IPS DF 6.9 (cell line): Measurements from ENCODE around the gene ANKS1B.

Experiments used
- DNase-seq: peaks from one replicate; pipeline ENCODE4 v3.0.0-alpha.2; 2013; ENCODE audit warnings: low read depth, low spot score
- H3K27ac ChIP-seq: one replicate; pipeline ENCODE4 v1.5.1; 2013; ENCODE audit warnings: low read length, control low read depth
- H3K27me3 ChIP-seq: 2 replicates; pipeline ENCODE4 v1.6.1; 2013; ENCODE audit warnings: mild to moderate bottlenecking, low read length; ENCODE audit not compliant: control insufficient read depth, insufficient read depth
- H3K36me3 ChIP-seq: 2 replicates; pipeline ENCODE4 v1.6.1; 2013; ENCODE audit warnings: low read length; ENCODE audit not compliant: control insufficient read depth, insufficient read depth
- H3K4me1 ChIP-seq: 2 replicates; pipeline ENCODE4 v1.6.1; 2013; ENCODE audit warnings: low read length; ENCODE audit not compliant: control insufficient read depth, insufficient read depth
- H3K4me3 ChIP-seq: 2 replicates; pipeline ENCODE4 v1.5.1; 2013; ENCODE audit warnings: mild to moderate bottlenecking, low read length
- H3K9me3 ChIP-seq: 2 replicates; pipeline ENCODE4 v1.6.1; 2013; ENCODE audit warnings: low read length, inconsistent platforms; ENCODE audit not compliant: control insufficient read depth, insufficient read depth
- WGBS: extraction: QIAGEN DNeasy Blood & Tissue Kit; methylation state at CpG from one replicate; pipeline ENCODE4 v1.1.7; 2013; ENCODE audit warnings: mixed read lengths, missing lambda C conversion rate; ENCODE audit not compliant: insufficient read length, insufficient coverage; 5-methylcytosine and 5-hydroxymethylcytosine counted together

The ANKS1B gene

DNA sequence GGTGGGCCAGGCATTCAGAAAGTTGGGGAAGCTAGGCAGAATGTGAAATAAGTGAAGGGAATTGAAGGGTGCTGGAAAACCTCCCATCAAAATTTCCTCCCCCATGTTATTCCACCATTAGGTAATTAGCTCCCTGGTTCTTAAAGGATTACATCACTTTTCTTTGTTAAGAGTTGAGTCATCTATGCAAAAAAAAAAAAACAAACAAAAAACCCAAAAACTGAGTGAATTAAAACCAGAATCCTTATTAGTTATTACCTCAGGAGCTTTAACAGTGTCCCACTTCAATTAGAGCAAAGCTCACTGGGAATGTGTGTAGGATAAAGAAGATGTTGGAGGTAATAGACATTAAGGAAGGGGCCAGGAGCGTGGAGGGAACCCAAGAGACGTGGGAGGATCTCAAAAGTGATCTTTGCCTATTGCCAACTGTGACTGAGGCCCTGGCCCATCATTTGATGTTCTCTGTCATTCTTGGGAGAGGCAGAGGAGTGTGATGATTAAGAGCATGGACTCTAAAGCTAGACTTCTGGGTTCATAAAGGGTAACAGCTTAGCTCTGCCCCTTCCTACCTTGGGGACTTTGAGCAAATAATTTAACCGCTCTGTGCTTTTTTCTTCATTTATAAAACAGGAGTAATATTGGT lies 975.0 kb downstream of the ANKS1B start:
- no peak for DNase-seq
- Histone ChIP-seq H3K27me3 (no peaks in the 10 kb centered on the region), H3K27ac (no peak overlapping the region), H3K4me1 (no peaks in the 10 kb centered on the region), H3K4me3 (no peak overlapping the region), H3K36me3 (no peaks in the 10 kb centered on the region), H3K9me3 (no peaks in the 10 kb centered on the region)
- WGBS = no CpG with 5 or more reads among the region's 3 CpGs

DNA sequence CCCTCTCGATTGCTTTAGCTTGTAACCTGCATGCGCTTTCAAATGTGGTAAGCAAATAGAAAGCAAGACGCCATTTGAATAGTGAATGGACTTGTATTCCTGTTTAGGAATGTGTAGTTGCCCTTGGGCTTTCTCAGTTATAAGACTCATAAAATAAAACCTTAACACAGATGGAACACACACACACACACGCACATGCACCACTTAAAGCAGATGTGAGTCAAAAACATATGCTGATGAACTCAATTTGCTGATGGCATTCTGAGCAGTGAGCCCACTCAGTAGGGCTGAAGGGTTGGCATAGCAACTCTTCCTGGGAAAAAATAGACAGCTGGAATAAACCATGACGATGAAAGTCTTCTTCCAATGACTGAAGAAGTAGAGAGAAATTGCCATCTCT lies 979.1 kb downstream of the ANKS1B start:
- no CpG with 5 or more reads among the region's 5 CpGs for WGBS
- Histone ChIP-seq H3K36me3 (no peaks in the 10 kb centered on the region), H3K9me3 (no peaks in the 10 kb centered on the region), H3K4me1 (no peaks in the 10 kb centered on the region), H3K27me3 (no peaks in the 10 kb centered on the region), H3K27ac (no peak overlapping the region), H3K4me3 (no peak overlapping the region)
- DNase-seq = no peak

DNA sequence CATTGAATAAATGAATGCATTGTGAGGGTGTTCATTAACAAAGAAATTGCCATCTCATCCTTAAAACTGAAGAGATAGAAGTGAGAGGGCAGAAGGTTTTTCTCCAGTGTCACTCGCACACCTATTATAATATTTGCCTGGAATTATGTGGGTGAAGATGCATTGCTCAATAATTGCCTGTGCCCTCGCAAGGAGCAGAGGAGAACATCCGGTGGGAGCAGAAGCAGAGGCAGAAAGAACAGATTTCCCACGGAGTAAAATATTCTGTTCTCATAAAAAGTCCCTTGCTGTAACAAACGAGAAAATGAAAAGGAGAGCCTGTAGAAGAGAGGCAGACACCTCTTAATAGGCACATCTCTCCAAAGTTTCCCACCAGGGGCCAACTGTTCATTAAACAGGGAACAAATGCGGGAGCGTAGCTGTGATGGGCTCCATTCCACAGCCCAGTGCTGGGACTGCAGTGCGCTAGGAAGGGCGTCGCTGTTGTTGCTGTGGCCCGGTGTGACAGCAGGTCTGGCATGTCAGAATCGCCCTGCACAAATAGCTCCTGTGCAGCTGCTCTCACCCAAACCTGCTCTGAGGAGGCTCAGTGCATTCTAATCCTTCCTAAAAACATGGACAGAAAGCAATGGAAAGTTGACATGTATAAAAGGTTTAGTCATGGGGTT lies 979.8 kb downstream of the ANKS1B start:
- Histone ChIP-seq H3K27ac (no peak overlapping the region), H3K4me3 (no peak overlapping the region), H3K27me3 (no peaks in the 10 kb centered on the region), H3K4me1 (no peaks in the 10 kb centered on the region), H3K9me3 (no peaks in the 10 kb centered on the region), H3K36me3 (no peaks in the 10 kb centered on the region)
- no CpG with 5 or more reads among the region's 12 CpGs for WGBS
- no peak for DNase-seq

DNA sequence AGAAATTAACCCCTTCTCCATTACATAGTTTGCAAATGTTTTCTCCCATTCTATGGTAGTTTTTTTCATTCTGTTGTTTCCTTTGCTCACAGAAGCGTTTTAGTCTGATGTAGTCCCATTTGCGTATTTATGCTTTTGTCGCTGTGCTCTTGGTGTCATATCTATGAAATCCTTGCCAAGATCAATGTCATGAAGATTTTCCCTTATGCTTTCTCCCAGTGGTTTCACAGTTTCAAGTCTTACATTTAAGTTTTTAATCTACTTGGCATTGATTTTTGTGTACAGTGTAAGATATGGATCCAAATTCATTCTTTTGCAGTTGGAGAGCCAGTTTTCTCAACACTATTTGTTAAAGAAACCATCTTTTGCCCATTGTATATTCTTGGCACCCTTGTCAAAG lies 982.0 kb downstream of the ANKS1B start:
- no peak overlapping the region for H3K4me3 ChIP-seq
- no peaks in the 10 kb centered on the region for H3K27me3 ChIP-seq
- no peaks in the 10 kb centered on the region for H3K36me3 ChIP-seq
- no CpG with 5 or more reads among the region's 3 CpGs for WGBS
- no peaks in the 10 kb centered on the region for H3K9me3 ChIP-seq
- no peak for DNase-seq
- H3K4me1 ChIP-seq = no peaks in the 10 kb centered on the region
- no peak overlapping the region for H3K27ac ChIP-seq

DNA sequence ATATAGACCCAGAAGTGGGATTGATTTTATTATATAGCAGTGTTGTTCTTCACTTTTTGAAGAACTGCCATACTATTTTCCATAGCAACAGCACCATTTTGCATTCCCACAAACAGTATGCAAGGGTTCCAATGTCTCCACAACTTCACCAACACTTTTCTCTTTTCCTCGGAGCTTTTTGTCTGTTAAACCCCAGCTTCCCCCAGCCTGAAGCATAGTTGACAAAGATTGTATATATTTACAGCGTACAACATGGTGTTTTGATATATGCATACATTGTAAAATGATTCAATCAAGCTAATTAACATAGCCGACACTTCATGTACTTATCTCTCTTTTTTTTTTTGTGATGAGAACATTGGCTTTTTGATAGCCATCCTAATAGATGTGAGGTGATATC lies 982.6 kb downstream of the ANKS1B start:
- Histone ChIP-seq H3K4me1 (no peaks in the 10 kb centered on the region), H3K27ac (no peak overlapping the region), H3K27me3 (no peaks in the 10 kb centered on the region), H3K4me3 (no peak overlapping the region), H3K9me3 (no peaks in the 10 kb centered on the region), H3K36me3 (no peaks in the 10 kb centered on the region)
- no CpG with 5 or more reads among the region's 3 CpGs for WGBS
- no peak for DNase-seq

DNA sequence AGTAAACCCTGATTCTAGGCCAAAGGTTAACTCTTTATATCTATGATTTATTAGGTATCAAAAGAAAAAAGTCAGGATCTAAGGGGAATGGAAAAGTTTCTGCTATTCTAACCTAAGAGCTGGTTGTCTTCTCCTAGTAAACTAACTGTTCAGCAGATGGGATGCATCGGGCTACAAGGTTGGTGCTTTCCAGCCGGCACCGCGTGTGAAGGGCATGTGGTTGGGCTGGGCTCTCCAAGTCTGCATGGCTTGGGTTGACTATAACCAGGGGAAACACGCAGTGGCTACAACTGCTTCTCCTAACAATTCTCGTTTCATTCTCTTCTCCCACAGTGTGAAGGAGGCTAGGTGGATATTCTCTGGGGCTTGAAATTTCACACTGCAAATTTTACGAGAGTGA lies 985.2 kb downstream of the ANKS1B start:
- Histone ChIP-seq H3K4me1 (no peaks in the 10 kb centered on the region), H3K9me3 (no peaks in the 10 kb centered on the region), H3K27ac (no peak overlapping the region), H3K36me3 (no peaks in the 10 kb centered on the region), H3K27me3 (no peaks in the 10 kb centered on the region), H3K4me3 (no peak overlapping the region)
- DNase-seq = no peak
- WGBS = no CpG with 5 or more reads among the region's 7 CpGs

DNA sequence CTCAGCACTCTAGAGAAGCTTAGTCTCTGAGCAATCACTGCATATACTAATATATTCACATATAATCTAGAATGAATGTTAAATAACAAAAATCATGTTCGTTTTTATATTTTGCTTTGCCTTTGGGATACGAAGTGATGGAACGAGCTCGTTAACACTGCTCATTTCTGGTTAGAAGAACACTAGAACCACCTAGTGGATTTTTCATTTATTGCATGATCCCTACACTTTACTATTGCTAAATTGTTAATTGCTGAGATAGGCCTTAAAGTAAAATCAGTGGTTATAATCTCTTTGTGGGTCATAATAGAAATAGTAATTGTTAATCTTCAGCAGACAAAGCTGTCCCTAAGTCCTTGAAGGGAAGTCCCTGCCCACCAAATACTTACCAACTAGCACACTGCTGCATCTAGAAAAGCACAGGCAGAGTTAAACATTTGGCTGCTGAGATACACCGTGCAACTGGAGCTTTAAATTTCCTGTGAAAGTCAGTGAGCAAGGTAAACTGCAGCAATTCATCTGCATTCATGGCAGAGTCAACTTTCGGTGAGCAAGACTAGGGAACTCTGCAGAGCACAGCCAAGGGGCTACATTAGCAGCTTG lies 985.9 kb downstream of the ANKS1B start:
- no CpG with 5 or more reads among the region's 6 CpGs for WGBS
- no peak overlapping the region for H3K4me3 ChIP-seq
- H3K4me1 ChIP-seq = no peaks in the 10 kb centered on the region
- no peak overlapping the region for H3K27ac ChIP-seq
- no peaks in the 10 kb centered on the region for H3K27me3 ChIP-seq
- DNase-seq = no peak
- no peaks in the 10 kb centered on the region for H3K36me3 ChIP-seq
- no peaks in the 10 kb centered on the region for H3K9me3 ChIP-seq

DNA sequence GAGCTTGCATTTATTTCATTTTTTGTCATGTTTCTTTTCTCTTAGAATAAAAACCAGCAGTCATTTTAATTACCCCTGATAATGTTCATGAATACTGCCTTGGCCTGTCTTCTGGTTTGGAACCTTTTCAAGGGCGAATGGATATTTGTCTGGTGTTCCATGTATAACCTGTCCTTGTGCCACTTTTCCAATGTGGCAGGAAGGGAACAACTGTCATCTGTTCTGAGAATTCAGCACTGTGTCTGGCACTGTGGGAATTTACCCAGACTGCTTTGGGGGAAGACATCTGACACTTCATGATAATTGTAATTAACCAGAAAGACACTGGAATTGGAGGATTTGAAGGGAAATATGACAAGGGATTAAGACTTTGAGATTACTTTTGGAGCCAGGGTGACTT lies 986.8 kb downstream of the ANKS1B start:
- no peak for DNase-seq
- no CpG with 5 or more reads among the region's 1 CpG for WGBS
- Histone ChIP-seq H3K9me3 (no peaks in the 10 kb centered on the region), H3K4me1 (no peaks in the 10 kb centered on the region), H3K27ac (no peak overlapping the region), H3K36me3 (no peaks in the 10 kb centered on the region), H3K4me3 (no peak overlapping the region), H3K27me3 (no peaks in the 10 kb centered on the region)

DNA sequence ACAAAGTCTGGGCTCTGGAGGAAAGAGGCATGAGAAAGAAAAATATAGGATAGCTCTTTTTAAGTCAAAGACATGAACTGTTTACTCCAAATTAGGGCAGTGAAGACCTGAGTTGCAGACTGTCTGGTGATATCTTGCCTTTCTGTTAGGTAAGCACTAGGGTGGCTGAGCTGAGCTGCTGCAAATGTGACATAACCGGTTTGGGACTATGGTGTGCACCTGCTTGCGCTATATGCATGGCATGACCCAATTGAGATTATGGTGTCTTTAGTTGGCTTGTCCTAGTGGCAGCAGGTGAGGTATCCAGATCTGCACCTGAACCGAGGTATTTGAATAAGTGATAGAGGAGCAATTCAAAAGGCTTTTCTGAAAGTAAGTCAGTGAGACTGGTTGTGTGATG lies 994.1 kb downstream of the ANKS1B start:
- WGBS = no CpG with 5 or more reads among the region's 3 CpGs
- Histone ChIP-seq H3K4me3 (no peak overlapping the region), H3K27ac (no peak overlapping the region), H3K27me3 (no peaks in the 10 kb centered on the region), H3K4me1 (no peaks in the 10 kb centered on the region), H3K9me3 (no peaks in the 10 kb centered on the region), H3K36me3 (no peaks in the 10 kb centered on the region)
- DNase-seq = no peak

DNA sequence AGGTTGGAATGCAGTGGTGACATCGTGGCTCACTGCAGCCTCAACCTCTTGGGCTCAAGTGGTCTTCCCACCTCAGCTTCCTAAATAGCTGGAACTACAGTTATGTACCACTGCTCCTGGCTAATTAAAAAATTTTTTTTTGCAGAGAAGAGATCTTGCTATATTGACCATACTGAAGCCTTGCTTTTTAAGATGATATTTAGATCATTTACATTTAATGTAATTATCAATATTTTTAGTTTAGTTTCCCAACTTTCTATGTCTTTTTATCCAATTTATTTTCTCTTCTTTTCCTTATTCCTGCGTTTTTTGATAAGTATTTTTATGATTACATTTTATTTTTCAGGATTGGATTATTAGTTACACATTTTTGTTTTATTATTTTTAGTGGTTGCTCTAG lies 999.6 kb downstream of the ANKS1B start:
- no peak for DNase-seq
- Histone ChIP-seq H3K9me3 (no peaks in the 10 kb centered on the region), H3K36me3 (no peaks in the 10 kb centered on the region), H3K4me3 (no peak overlapping the region), H3K27ac (no peak overlapping the region), H3K27me3 (no peaks in the 10 kb centered on the region), H3K4me1 (no peaks in the 10 kb centered on the region)
- WGBS = no CpG with 5 or more reads among the region's 2 CpGs

DNA sequence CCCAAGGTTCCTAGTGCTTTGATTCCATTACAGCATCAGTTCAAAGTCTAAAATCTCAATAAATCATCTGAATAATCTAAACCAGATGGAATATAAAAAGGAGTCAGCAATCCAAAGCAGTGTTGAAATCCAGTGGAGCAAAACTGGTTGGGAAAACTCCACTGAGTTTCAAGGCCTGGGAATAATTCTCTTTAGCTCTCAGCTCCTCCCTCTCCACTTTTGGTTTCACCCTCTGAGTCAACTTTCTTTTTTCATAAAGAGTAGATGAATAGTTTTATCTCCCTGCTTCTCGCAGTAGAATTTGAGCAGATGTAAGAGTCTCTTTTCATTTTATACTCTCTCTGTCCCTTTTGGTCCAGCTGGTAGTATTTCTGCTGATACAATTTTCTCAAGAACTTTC lies 1001.1 kb downstream of the ANKS1B start:
- WGBS = no CpG with 5 or more reads among the region's 1 CpG
- H3K36me3 ChIP-seq = no peaks in the 10 kb centered on the region
- no peak overlapping the region for H3K4me3 ChIP-seq

More for the DNA sequence above, 1001.1 kb downstream of the ANKS1B start:
- no peaks in the 10 kb centered on the region for H3K27me3 ChIP-seq
- H3K9me3 ChIP-seq = no peaks in the 10 kb centered on the region
- no peaks in the 10 kb centered on the region for H3K4me1 ChIP-seq
- no peak for DNase-seq
- H3K27ac ChIP-seq = no peak overlapping the region
